Activated CD8-positive, alpha-beta memory T cell treated with anti-CD3 and anti-CD28 coated beads, Interleukin-2, amount 50 U/mL, for 48 hours (primary cell): ENCODE data around the gene ADAMTS13.
"Not testable (repeated sequence)": the region's sequence is repeated elsewhere in the genome, so short reads cannot be mapped to it uniquely, and the experiment has no call there.

Experiments
- DNase-seq: peaks from one replicate; pipeline ENCODE4 v3.0.0-alpha.2; 2020

Gene ADAMTS13

GRCh38 chr9:133427658-133428348 is 5.6 kb downstream of the ADAMTS13 start:
- no peak for DNase-seq

- DNase-seq, result no peak
Observed at GRCh38 chr9:133428617-133429101, 6.5 kb downstream of the ADAMTS13 start.

GRCh38 chr9:133429214-133429613 is 7.0 kb downstream of the ADAMTS13 start:
- DNase-seq, result no peak

- DNase-seq, result peak; percentile 63
Observed at GRCh38 chr9:133429641-133430161, 7.5 kb downstream of the ADAMTS13 start.

- no peak for DNase-seq
Observed at GRCh38 chr9:133430244-133430643, 8.1 kb downstream of the ADAMTS13 start.

- no peak for DNase-seq
Observed at GRCh38 chr9:133433351-133433843, 11.2 kb downstream of the ADAMTS13 start.

- DNase-seq, result no peak
Observed at GRCh38 chr9:133436681-133437080, 14.5 kb downstream of the ADAMTS13 start.

- no peak for DNase-seq
Observed at GRCh38 chr9:133437753-133438531, 15.8 kb downstream of the ADAMTS13 start.

- no peak for DNase-seq
Observed at GRCh38 chr9:133439337-133439736, 17.2 kb downstream of the ADAMTS13 start.

GRCh38 chr9:133440874-133441273 is 18.7 kb downstream of the ADAMTS13 start:
- DNase-seq, result no peak

GRCh38 chr9:133441571-133441970 is 19.4 kb downstream of the ADAMTS13 start:
- DNase-seq, result no peak

- no peak for DNase-seq
Observed at GRCh38 chr9:133443248-133443647, 21.1 kb downstream of the ADAMTS13 start.

GRCh38 chr9:133443982-133444381 is 21.8 kb downstream of the ADAMTS13 start:
- no peak for DNase-seq

- DNase-seq, result no peak
Observed at GRCh38 chr9:133445293-133445969, 23.3 kb downstream of the ADAMTS13 start.

GRCh38 chr9:133448487-133448972 is 26.4 kb downstream of the ADAMTS13 start:
- no peak for DNase-seq

- DNase-seq, result no peak
Observed at GRCh38 chr9:133449760-133450159, 27.6 kb downstream of the ADAMTS13 start.

GRCh38 chr9:133451865-133452264 is 29.7 kb downstream of the ADAMTS13 start:
- not testable (repeated sequence) for DNase-seq

GRCh38 chr9:133452562-133452961 is 30.4 kb downstream of the ADAMTS13 start:
- DNase-seq, result no peak

GRCh38 chr9:133453651-133454050 is 31.5 kb downstream of the ADAMTS13 start:
- DNase-seq, result no peak

GRCh38 chr9:133454325-133454724 is 32.2 kb downstream of the ADAMTS13 start:
- no peak for DNase-seq

GRCh38 chr9:133454943-133455673 is 32.9 kb downstream of the ADAMTS13 start:
- no peak for DNase-seq

- DNase-seq, result no peak
Observed at GRCh38 chr9:133455936-133456335, 33.8 kb downstream of the ADAMTS13 start.
